GM06990 (cell line): ENCODE measurements around the gene PMM2.
"Not testable (repeated sequence)": the region's sequence is repeated elsewhere in the genome, so short reads cannot be mapped to it uniquely, and the experiment has no call there.

Experiments
- DNase-seq: peaks from one replicate; pipeline ENCODE4 v3.0.0-alpha.2; 2011; ENCODE audit not compliant: insufficient read length; ENCODE audit errors: extremely low read depth
- H3K27me3 ChIP-seq: replicated peaks from 2 replicates; pipeline ENCODE4 v1.6.0; 2011; ENCODE audit warnings: low read length; ENCODE audit not compliant: control insufficient read depth, insufficient read depth
- H3K36me3 ChIP-seq: 2 replicates; pipeline ENCODE4 v1.5.1; 2011; ENCODE audit warnings: low read length; ENCODE audit not compliant: control insufficient read depth, insufficient read depth
- H3K4me3 ChIP-seq: replicated peaks from 2 replicates; pipeline ENCODE4 v1.5.1; 2011; ENCODE audit warnings: low read depth, mild to moderate bottlenecking, control low read depth, low read length
- CTCF ChIP-seq: IDR thresholded peaks from 2 replicates; pipeline ENCODE4 v1.5.1; 2011; ENCODE audit warnings: low read length, control low read depth, mild to moderate bottlenecking, inconsistent platforms; ENCODE audit not compliant: insufficient read depth, poor library complexity, severe bottlenecking

The PMM2 gene

GRCh38 chr16:8798174-8798527, 512 bp downstream of the PMM2 start:
- Histone ChIP-seq H3K36me3 (peaks cover 7% of the 10 kb centered on the region), H3K4me3 (peak overlapping the region; percentile 98), H3K27me3 (no peaks in the 10 kb centered on the region)
- no peak for TF ChIP-seq CTCF
- DNase-seq: no peak

GRCh38 chr16:8798535-8799157, 1.0 kb downstream of the PMM2 start:
- Histone ChIP-seq H3K27me3 (no peaks in the 10 kb centered on the region), H3K36me3 (peaks cover 10% of the 10 kb centered on the region), H3K4me3 (peak overlapping the region; percentile 98)
- no peak for TF ChIP-seq CTCF
- DNase-seq: no peak

DNA sequence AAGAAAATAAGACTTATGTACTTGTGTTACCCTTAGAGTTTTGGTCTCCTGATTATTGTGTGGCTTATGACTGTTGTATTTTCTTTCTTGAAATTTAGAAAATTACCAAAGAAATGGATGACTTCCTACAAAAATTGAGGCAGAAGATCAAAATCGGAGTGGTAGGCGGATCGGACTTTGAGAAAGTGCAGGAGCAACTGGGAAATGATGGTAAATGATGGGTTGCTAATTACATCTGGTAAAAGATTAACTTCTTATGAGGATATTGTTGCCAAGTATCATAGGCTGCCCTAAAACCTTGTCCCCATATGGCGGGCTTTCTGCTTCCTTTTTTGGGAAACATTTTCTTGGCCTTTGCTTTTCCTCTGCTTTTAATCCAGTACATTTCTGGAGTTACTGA, 4.1 kb downstream of the PMM2 start:
- Histone ChIP-seq H3K4me3 (no peak overlapping the region), H3K27me3 (no peaks in the 10 kb centered on the region), H3K36me3 (peaks cover 17% of the 10 kb centered on the region)
- TF ChIP-seq CTCF: no peak
- no peak for DNase-seq

- not testable (repeated sequence) for H3K27me3 ChIP-seq, H3K4me3 ChIP-seq, DNase-seq
- H3K36me3 ChIP-seq: peaks cover 24% of the 10 kb centered on the region
Measured at GRCh38 chr16:8803733-8804132, 6.1 kb downstream of the PMM2 start.

- no peak for TF ChIP-seq CTCF
- Histone ChIP-seq H3K27me3 (no peaks in the 10 kb centered on the region), H3K4me3 (no peak overlapping the region), H3K36me3 (peaks cover 27% of the 10 kb centered on the region)
- no peak for DNase-seq
Measured at GRCh38 chr16:8804313-8804712, 6.7 kb downstream of the PMM2 start.

- TF ChIP-seq CTCF: no peak
- DNase-seq: no peak
- peaks cover 30% of the 10 kb centered on the region for H3K36me3 ChIP-seq
Measured at GRCh38 chr16:8806272-8806983, 8.8 kb downstream of the PMM2 start.

More at GRCh38 chr16:8806272-8806983, 8.8 kb downstream of the PMM2 start:
- Histone ChIP-seq H3K27me3 (no peaks in the 10 kb centered on the region), H3K4me3 (no peak overlapping the region)
